ENCODE measurements around the gene BCL2A1. TPM values are rescaled to one million over a fixed set of nuclear protein-coding genes. Genes with fewer than 3 reads are reported as not detected.

BCL2A1 gene
- total RNA-seq, 2 donors from 2014 or later, result 0.86 to 1.5 TPM

GRCh38 chr15:79990997-79991334 lies 20.0 kb upstream of the BCL2A1 start:
- Histone ChIP-seq H3K4me3 (no peak overlapping the region), H3K36me3 (no peaks in the 10 kb centered on the region), H3K9me3 (no peaks in the 10 kb centered on the region), H3K27ac (no peak overlapping the region), H3K4me1 (no peaks in the 10 kb centered on the region), H3K27me3 (no peaks in the 10 kb centered on the region), H3K9ac (ENCODE audit: low read depth in 2 of 2, low read length in 2 of 2) (no peak overlapping the region)
- no peak for TF ChIP-seq CTCF (IDR thresholded peaks at IDR 0.05)
- no peak for DNase-seq
- intact Hi-C loops (cut with DNase I), result loop anchor here (10.0 kb wide), 2 partner anchors 96 to 136 kb away; partner anchors contain the start of gene MTHFS

GRCh38 chr15:79990280-79990996 lies 19.4 kb upstream of the BCL2A1 start:
- TF ChIP-seq CTCF (IDR thresholded peaks at IDR 0.05), result no peak
- no peak for DNase-seq
- intact Hi-C loops (cut with DNase I), result loop anchor here (10.0 kb wide), 2 partner anchors 96 to 136 kb away; partner anchors contain the start of gene MTHFS
- H3K9ac ChIP-seq (ENCODE audit: low read depth in 2 of 2, low read length in 2 of 2), result no peak overlapping the region
- H3K27me3 ChIP-seq, result no peaks in the 10 kb centered on the region
- no peak overlapping the region for H3K4me3 ChIP-seq
- H3K4me1 ChIP-seq, result no peaks in the 10 kb centered on the region
- no peaks in the 10 kb centered on the region for H3K36me3 ChIP-seq
- no peak overlapping the region for H3K27ac ChIP-seq
- no peaks in the 10 kb centered on the region for H3K9me3 ChIP-seq

DNA sequence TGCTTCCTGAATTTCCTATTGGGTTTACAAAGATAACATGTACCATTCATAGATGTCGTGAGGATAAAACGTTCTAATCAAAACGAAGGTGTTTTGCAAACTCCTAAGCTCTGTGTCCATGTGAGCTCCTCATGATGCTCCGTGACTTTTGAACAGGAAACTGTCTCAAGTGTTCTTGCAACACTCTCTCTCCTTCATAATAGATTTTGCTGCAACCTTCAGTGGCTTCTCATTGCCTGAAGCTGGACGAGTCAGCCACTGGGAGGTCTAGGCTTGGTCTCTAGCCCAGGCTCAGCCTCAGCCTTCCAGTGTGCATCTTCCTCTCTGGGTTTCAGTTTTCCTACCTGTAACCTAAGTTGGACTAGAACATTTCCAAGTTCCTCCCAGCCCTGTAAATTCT lies 18.7 kb upstream of the BCL2A1 start:
- Histone ChIP-seq H3K4me3 (no peak overlapping the region), H3K36me3 (no peaks in the 10 kb centered on the region), H3K9me3 (no peaks in the 10 kb centered on the region), H3K9ac (ENCODE audit: low read depth in 2 of 2, low read length in 2 of 2) (no peak overlapping the region), H3K27me3 (no peaks in the 10 kb centered on the region), H3K4me1 (no peaks in the 10 kb centered on the region), H3K27ac (no peak overlapping the region)
- DNase-seq, result no peak
- TF ChIP-seq CTCF (IDR thresholded peaks at IDR 0.05), result no peak
- intact Hi-C loops (cut with DNase I), result loop anchor here (10.0 kb wide), 2 partner anchors 95 to 135 kb away; partner anchors contain the start of gene MTHFS

DNA sequence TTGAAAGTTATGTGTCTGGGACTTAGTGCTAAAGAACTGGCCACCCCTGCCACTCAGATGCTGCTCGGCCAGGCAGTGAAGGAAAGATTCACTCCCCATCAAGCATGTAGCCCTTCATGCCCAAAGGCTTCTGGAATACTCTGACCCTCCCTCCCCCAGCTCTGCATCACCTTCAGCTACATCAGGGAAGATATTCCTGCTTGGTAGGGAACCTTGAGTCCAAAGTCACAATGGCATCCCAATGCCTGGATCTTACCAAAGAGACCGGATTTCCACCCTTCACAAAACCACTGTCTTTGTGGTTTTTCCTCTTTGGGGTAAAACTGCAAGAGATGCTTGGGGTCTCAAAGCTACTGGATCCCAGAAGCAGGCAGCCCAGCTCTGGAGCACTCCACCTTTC lies 18.2 kb upstream of the BCL2A1 start:
- Histone ChIP-seq H3K27me3 (no peaks in the 10 kb centered on the region), H3K36me3 (no peaks in the 10 kb centered on the region), H3K4me1 (no peaks in the 10 kb centered on the region), H3K4me3 (no peak overlapping the region), H3K27ac (no peak overlapping the region), H3K9ac (ENCODE audit: low read depth in 2 of 2, low read length in 2 of 2) (no peak overlapping the region), H3K9me3 (no peaks in the 10 kb centered on the region)
- intact Hi-C loops (cut with DNase I), result no loop called here
- TF ChIP-seq CTCF (IDR thresholded peaks at IDR 0.05), result no peak
- no peak for DNase-seq

GRCh38 chr15:79988448-79989117 lies 17.6 kb upstream of the BCL2A1 start:
- no peak for TF ChIP-seq CTCF (IDR thresholded peaks at IDR 0.05)
- no peak overlapping the region for H3K27ac ChIP-seq
- no peaks in the 10 kb centered on the region for H3K36me3 ChIP-seq
- H3K4me3 ChIP-seq, result no peak overlapping the region
- no peak overlapping the region for H3K9ac ChIP-seq (ENCODE audit: low read depth in 2 of 2, low read length in 2 of 2)
- intact Hi-C loops (cut with DNase I), result no loop called here
- H3K27me3 ChIP-seq, result no peaks in the 10 kb centered on the region
- no peak for DNase-seq
- H3K4me1 ChIP-seq, result no peaks in the 10 kb centered on the region
- no peaks in the 10 kb centered on the region for H3K9me3 ChIP-seq
